HG03520 (cell line): Measurements from ENCODE around the gene PODXL2.
"Not testable (repeated sequence)": the region's sequence is repeated elsewhere in the genome, so short reads cannot be mapped to it uniquely, and the experiment has no call there.

ENCODE experiments used
- ATAC-seq: cut with Tn5 transposase; IDR thresholded peaks from one replicate; pipeline ENCODE4 v1.9.1; 2021; ENCODE audit warnings: mild to moderate bottlenecking, moderate library complexity; ENCODE audit not compliant: unreplicated experiment

The PODXL2 gene

GRCh38 chr3:127604546-127605165 lies 24.3 kb upstream of the PODXL2 start:
- no peak for ATAC-seq

DNA sequence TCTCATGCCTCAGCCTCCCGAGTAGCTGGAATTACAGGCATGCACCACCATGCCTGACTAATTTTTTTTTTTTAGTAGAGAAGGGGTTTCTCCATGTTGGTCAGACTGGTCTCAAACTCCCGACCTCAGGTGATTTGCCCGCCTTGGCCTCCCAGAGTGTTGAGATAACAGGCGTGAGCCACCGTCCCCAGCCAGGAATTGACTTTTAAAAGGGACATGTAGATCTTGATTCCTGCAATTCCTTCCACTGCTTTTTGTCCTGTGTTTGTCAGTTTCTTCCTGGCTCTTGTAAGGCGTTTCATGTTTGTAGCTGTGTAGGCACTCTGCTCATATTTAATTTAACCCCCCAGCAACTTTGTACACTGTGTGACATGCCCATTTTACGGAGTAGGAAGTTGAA lies 23.4 kb upstream of the PODXL2 start:
- ATAC-seq: not testable (repeated sequence)

- ATAC-seq: no peak
Measured at GRCh38 chr3:127606086-127606805, 22.7 kb upstream of the PODXL2 start.

- no peak for ATAC-seq
Measured at GRCh38 chr3:127606981-127607595, 21.9 kb upstream of the PODXL2 start.

DNA sequence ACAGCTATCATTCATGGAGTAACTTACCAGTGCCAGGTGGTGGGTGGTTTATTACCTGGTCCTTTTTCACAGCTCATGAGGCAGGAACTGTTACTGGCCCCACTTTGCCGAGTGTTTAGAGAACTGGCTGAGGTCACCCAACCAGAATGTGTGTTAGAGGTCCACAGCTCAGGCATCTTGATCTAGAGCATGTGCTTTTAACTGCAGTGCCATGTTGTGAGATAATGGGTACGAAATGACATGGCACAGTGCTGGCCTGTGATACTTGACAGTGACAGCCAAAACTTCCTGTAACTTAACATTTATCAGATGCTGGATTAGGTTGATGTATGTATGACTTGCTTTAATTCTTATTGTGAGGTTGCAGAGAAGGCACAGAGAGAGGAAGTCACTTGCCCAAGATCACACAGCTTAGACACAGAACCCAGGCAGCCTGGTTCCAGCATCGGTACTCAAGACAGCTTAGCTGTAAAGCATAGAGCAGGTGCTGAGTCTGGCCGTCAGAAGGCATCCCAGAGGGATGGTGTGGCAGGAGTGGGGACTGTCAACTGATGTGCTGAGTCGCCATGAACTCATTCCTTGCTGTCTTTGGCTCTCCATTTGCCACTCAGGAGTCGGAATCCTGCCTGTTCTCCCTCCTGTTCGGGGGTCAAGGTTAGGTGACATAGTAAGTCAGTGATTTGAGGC lies 21.2 kb upstream of the PODXL2 start:
- ATAC-seq: no peak

DNA sequence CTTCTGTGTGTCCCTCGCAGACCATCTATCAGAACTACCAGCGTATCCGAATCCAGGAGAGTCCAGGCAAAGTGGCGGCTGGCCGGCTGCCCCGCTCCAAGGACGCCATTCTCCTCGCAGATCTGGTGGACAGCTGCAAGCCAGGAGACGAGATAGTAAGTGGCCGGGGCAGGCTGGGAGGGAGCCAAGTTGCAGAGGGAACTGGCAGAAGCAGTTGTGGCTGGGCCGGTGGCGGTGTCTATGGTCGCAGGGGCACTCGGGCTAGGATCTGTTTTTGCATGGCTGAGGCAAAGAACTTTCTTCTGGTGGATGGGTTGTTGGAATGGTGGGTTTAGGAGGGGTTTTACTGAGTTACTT lies 20.6 kb upstream of the PODXL2 start:
- ATAC-seq: no peak

GRCh38 chr3:127610105-127610504 lies 18.9 kb upstream of the PODXL2 start:
- no peak for ATAC-seq

- no peak for ATAC-seq
Measured at GRCh38 chr3:127611251-127611650, 17.7 kb upstream of the PODXL2 start.

- ATAC-seq: no peak
Measured at GRCh38 chr3:127612966-127613365, 16.0 kb upstream of the PODXL2 start.

GRCh38 chr3:127613406-127613805 lies 15.6 kb upstream of the PODXL2 start:
- ATAC-seq: no peak

GRCh38 chr3:127614928-127615589 lies 13.9 kb upstream of the PODXL2 start:
- ATAC-seq: no peak

- ATAC-seq: no peak
Measured at GRCh38 chr3:127615631-127616305, 13.2 kb upstream of the PODXL2 start.

GRCh38 chr3:127616836-127617605 lies 12.0 kb upstream of the PODXL2 start:
- no peak for ATAC-seq

DNA sequence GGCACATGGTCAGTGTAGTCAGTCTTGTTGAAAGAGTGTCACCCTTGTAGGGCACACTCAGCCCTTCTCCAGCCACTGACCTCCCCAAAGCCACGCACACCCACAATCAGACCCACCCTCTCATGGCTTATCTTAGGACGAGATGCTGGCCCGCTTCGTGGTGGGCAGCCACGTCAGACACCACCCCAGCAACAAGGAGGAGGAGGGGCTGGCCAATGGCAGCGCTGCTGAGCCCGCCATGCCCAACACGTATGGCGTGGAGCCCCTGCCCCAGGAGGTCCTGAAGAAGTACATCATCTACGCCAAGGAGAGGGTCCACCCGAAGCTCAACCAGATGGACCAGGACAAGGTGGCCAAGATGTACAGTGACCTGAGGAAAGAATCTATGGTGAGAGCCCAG lies 10.1 kb upstream of the PODXL2 start:
- ATAC-seq: no peak

DNA sequence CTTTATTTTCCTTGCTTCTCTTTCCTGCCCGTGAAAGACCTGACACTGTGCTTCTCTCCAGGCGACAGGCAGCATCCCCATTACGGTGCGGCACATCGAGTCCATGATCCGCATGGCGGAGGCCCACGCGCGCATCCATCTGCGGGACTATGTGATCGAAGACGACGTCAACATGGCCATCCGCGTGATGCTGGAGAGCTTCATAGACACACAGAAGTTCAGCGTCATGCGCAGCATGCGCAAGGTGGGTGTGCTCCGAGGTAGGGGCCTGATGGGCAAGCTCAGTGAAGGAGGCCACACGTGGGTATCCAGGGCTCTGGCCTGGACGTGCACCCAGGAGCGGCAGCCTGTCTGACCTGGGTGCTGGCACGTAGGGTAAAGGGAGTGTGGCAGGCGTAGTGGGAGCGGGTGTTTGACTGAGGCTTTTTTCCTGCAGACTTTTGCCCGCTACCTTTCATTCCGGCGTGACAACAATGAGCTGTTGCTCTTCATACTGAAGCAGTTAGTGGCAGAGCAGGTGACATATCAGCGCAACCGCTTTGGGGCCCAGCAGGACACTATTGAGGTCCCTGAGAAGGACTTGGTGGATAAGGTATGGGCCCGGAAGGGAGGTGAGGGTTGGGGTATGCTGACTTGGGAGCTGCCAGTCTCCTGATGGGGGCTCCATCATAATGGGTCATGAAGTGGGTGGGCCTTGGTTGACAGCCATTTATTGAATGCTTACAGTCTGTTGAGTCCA lies 8.2 kb upstream of the PODXL2 start:
- ATAC-seq: no peak

DNA sequence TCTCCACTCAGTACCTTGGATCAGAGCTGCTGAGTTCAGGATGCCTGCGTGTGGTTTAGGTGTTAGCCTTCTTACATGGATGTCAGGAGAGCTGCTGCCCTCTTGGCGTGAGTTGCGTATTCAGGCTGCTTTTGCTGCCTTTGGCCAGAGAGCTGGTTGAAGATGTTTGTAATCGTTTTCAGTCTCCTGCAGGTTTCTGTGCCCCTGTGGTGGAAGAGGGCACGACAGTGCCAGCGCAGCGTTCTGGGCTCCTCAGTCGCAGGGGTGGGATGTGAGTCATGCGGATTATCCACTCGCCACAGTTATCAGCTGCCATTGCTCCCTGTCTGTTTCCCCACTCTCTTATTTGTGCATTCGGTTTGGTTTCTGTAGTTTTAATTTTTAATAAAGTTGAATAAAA lies 7.0 kb upstream of the PODXL2 start:
- ATAC-seq: no peak

GRCh38 chr3:127622772-127623576 lies 6.0 kb upstream of the PODXL2 start:
- ATAC-seq: no peak

DNA sequence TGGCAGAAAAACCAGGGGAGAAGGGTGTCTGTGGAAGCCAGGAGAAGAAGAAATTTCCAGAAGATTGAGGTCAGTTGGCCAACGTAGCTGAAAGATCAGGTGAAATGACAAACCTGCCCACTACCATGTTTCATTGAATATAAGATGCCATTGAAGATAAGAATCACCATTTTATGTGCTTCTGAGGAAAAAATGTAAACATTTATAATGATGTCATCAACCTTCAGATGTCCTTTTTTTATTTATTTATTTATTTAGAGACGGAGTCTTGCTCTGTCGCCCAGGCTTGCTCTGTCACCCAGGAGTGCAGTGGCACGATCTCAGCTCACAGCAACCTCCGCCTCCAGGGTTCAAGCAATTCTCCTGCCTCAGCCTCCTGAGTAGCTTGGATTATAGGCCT lies 4.9 kb upstream of the PODXL2 start:
- ATAC-seq: no peak
